Activated CD8-positive, alpha-beta memory T cell treated with anti-CD3 and anti-CD28 coated beads, Interleukin-2, amount 50 U/mL, for 24 hours (primary cell): ENCODE measurements around the gene PARVA.

Experiments
- DNase-seq: peaks from one replicate; pipeline ENCODE4 v3.0.0-alpha.2; 2020; ENCODE audit errors: extremely low read depth

The PARVA gene

DNA sequence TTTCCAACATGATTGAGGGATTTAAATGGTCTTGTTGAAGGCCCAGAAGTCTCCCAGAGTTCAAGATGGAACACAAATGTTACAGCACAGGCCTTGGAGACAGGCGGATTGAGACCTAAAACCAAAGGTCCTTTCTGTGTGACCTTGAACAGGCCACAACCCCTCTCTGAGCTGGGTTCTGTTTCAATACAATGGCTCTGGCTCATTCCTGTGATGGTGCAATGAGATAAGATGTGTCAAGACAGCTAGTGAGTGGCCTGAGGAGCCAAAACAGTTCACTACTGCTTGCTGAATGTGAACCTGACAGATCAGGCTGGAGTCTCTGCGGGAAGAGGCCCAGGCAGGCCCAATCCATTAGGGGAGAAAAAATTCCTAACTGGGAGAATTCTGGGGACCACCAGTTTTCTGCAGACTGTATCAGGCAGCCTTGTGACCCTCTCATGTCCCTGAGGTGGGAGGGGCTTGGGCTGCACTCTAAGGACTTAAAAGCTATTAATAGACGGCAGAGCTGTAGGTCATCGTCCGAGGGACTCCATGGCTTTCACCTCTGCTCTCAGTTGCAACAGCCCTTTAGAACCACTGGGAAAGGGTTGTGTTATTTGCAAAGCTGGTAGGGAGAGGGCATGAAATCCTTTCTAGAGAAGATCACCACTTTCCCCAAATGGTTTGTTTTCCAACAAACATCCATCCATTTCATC lies 170.7 kb downstream of the PARVA start:
- no peak for DNase-seq

DNA sequence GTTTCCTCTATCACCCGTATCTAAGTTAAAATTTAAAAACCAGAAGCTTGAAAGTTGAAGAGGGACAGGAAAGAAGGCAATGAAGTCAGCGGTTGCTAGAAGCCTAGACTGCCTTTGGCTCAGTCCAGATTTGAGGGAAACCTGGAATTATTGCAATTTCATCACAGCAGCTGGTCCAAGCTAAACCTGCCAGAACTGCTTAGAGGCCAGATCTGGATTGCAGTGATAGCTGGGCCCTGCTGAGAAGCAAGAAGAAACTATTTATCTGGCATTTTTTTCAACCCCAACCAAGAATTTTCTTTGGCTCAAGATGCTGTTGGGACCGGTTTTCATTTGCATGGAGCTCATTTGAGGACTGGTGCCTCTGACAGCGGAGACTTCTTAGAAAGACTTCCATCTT lies 175.3 kb downstream of the PARVA start:
- no peak for DNase-seq

- no peak for DNase-seq
These were observed 176.8 kb downstream of the PARVA start for GRCh38 chr11:12554122-12554521.

DNA sequence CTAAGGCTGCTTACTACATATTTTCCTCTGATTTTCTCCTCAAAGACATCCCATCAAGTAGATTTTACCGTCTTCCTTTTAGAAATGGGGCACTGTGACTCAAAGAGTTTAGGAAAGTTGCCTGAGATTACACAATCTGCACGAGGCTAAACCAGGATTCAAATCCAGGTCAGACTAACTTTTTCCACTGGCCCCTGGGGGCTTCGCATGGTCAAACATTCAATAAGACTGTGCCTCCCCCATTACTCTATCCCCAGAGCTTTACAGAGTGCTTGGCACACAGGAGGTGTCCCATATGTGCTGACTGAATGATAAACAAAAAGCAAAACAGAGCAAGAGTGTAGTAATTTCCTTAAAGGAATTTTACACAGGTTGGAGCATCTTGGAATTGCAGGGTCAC lies 178.8 kb downstream of the PARVA start:
- DNase-seq, result no peak

GRCh38 chr11:12556788-12557384 lies 179.5 kb downstream of the PARVA start:
- no peak for DNase-seq

DNA sequence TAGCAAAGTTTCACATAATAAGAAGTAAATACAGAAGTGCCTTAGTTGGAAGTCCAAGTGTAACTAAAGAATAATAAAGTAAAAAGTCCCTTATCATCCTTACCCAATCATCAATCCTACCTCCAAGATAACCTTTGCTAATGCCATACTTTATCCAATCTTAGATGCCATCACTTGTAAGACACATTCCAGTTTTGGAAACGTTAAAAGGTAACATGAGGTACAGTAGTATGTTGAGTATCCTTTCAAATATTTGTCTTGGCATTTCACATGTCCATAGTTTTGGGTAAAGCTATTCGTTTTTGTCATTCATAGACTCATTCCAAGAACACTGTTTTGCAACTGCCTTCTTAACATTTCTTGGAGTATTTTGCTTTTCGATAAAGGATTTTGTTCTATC lies 181.6 kb downstream of the PARVA start:
- no peak for DNase-seq

DNA sequence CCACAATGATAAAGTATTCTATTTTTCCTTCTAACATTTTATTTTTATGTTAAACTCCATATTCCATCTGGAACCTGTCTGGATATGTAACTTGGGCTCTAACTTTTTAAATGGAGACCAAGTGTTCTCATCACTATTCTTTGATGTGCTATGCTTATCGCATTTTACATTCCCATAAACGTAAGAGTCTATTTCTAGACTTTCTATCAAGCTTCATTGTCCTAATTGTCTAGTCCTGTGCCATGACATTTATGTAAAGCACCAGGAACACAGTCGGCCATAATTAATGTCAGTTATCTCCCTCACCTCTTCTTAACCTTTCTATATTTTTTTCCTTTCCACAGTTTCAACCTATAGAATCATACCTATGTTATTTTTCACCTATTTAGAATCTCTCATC lies 183.0 kb downstream of the PARVA start:
- DNase-seq, result no peak

DNA sequence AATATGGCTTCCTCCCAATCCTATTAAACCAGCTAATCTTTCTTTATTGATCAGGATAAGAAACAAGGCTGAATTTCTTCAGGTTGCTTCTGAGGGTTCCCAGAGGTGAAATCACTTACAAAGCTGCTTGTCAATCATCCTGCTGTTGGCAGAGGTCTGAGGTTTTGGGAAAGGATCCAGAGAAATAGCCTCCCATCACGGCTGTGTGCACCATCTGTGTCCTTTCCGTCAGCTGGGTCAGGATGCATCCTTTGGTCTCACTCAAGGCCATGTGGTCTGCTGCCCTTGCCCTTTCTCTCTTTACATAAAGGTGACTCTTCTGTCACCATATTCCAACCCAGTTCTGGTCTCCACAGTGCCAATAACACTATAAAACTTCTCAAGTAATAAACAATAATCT lies 183.5 kb downstream of the PARVA start:
- DNase-seq, result no peak

DNA sequence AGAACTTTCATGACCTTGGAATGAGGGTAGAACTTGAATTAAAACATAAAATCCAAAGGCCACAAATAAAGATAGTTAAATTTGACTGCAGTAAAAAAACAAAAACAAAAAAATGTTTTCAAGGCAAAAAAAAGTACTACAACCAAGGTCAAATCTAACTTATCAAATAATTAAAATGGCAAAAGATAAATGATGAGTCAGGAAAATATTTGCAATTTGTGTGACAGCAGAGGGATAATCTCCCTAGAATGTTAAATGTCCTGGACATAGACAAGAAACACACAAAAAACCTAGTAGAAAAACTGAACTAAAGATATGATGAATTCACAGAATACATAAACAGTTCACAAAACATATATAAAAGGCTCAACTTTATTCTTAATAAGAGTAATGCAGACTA lies 186.6 kb downstream of the PARVA start:
- DNase-seq, result no peak

GRCh38 chr11:12565406-12565805 lies 188.0 kb downstream of the PARVA start:
- no peak for DNase-seq

DNA sequence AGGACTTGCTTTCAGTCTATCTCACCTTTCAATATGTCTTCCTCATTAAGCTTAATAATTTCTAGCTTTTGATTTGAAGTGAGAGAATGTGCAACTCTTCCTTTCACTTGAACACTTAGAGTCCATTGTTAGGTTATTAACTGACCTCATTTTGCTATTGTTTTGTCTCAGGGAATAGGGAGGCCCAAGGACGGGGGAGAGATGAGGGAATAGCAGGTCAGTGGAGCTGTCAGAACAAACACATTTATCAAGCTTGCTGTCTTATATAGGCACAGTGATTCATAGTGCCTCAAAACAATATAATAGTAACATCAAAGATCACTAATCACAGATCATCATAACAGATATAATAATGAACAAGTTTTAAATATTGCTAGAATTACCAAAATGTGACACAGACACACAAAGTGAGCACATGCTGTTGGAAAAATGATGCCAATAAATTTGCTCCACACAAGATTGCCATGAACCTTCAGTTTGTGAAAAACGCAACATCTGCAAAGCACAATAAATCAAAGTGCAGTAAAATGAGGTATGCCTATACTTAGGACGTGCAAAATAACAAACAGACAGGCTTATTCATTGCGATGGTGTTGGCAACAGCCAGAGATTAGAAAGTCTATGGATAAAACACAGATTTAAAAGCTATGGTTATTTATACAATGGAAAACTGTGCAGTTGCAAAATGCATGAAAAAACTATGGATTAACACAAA lies 190.5 kb downstream of the PARVA start:
- DNase-seq, result no peak

DNA sequence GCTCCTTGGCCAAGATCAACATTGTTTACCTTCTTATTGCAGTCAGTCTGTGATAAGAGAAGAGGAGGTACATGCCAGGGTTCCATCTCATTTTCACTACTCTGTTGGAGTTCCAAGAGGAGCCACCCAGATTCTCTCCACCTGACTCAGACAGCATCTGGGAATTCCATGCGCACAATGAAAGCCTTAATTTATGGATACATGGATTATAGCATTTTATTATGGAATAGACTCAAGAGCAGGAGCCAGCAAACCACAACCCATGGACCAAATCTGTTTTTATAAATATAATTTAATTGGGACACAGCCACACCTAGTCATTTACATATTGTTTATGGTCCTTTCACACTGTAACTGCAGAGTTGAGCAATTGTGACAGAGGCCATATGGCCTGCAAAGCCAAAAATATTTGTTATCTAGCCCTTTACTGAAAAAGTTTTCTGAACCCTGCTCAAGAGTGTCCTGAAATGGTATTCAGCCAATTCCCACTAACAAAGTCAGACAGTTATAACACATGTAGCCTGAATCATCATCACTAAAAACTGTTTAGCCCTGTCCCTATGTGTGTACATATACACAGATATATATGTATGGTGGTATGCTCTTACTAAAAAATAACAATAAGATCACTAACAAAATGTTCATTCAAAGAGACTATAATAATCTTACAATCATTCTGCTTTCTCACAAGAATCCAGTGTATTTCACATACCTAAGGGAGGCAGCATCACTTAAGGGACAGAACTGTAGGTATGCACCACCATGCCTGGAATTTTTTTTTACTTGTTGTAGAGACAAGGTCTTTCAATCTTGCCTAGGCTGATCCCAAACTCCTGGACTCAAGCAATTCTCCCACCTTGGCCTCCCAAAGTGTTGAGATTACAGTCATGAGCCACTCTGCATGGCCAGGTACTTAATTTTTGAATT lies 192.4 kb downstream of the PARVA start:
- no peak for DNase-seq

DNA sequence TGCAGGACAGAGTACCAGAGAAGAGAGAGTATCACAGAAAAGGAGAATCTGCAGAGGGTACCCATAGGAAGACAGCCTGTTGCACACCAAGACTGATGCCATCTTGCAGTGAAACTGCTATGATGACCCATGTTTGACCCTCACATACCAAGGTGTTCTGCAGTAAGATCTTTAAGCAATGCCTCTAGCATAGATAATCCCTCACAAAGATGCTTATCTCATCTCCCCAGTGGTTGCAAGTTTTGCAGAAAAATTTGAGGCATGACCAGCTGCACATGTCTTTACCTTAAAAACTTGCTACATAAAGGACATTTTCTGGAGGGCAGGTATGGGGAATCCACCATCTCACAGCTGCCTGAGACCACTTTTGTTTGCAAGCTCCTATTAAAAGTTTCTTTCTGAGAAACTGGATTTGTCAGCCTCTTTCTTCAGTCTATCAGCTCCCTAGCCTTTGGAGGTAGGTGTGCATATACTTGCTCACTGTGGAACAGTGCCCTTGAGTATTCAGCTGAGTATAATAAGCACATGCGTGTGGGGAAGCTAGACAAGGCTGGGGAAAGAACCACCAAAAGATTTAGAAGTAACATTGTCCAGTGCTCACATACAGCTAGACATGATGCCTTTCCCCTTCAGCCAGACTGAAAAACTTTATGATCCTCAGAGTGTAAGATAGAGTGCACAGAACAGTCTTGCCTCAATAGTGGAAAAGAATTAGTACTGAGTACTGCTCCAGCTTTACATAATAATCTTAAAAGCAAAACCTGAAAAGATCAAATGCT lies 196.5 kb downstream of the PARVA start:
- DNase-seq, result no peak

GRCh38 chr11:12577725-12578644 lies 200.6 kb downstream of the PARVA start:
- DNase-seq, result no peak

- no peak for DNase-seq
These were observed 204.0 kb downstream of the PARVA start for GRCh38 chr11:12581416-12581815.

GRCh38 chr11:12581923-12582322 lies 204.6 kb downstream of the PARVA start:
- DNase-seq, result no peak
